ENCODE data around the gene TFG.

TFG gene

DNA sequence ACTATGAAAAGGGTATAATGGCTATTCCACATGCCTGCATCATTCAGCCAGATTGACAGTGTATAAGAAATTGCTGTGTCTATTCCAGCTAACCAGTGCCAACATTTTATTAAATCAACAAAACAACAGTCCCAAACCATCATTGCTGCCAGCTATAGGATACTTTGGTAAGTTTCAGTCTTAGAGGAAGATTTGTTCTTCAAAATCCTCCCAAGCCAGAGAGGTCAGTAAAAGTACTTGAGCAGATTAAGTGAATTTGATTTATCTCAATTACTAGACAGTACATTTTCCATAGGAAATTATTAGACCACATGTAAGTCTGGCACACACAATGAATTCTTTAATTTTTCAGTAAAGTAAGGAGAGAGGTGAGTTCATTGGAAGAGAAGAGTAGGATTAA lies 50.7 kb downstream of the TFG start:
- H3K4me3 ChIP-seq (ENCODE audit: control insufficient read depth, low read depth, low read length), result no peak overlapping the region
- DNase-seq (ENCODE audit: low read depth), result no peak
- TF ChIP-seq, protein P1, sequence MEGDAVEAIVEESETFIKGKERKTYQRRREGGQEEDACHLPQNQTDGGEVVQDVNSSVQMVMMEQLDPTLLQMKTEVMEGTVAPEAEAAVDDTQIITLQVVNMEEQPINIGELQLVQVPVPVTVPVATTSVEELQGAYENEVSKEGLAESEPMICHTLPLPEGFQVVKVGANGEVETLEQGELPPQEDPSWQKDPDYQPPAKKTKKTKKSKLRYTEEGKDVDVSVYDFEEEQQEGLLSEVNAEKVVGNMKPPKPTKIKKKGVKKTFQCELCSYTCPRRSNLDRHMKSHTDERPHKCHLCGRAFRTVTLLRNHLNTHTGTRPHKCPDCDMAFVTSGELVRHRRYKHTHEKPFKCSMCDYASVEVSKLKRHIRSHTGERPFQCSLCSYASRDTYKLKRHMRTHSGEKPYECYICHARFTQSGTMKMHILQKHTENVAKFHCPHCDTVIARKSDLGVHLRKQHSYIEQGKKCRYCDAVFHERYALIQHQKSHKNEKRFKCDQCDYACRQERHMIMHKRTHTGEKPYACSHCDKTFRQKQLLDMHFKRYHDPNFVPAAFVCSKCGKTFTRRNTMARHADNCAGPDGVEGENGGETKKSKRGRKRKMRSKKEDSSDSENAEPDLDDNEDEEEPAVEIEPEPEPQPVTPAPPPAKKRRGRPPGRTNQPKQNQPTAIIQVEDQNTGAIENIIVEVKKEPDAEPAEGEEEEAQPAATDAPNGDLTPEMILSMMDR (conservative IDR thresholded peaks at IDR 0.05; ENCODE audit: control insufficient read depth, insufficient read depth, low read depth, low read length), result no peak

DNA sequence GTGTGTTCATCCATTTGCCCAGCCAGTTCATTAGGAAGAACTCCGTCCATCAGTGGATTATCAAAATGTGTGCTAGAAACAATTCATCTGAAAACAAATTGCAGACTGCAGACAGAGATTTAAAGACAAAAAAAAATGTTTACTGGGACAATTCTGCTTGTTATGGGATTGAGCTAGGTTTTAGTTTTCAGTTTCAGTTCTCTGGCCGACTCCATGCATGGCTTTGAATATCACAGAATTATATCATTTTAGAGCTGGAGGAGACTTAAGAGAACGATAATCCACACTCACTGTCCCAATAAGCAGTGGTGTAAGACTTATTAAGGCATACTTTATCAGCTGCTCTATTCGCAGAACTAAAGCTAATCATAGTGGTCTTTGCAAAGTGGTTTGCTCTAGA lies 51.1 kb downstream of the TFG start:
- TF ChIP-seq, protein P1 (conservative IDR thresholded peaks at IDR 0.05; ENCODE audit: control insufficient read depth, insufficient read depth, low read depth, low read length), result no peak
- no peak overlapping the region for H3K4me3 ChIP-seq (ENCODE audit: control insufficient read depth, low read depth, low read length)
- no peak for DNase-seq (ENCODE audit: low read depth)

DNA sequence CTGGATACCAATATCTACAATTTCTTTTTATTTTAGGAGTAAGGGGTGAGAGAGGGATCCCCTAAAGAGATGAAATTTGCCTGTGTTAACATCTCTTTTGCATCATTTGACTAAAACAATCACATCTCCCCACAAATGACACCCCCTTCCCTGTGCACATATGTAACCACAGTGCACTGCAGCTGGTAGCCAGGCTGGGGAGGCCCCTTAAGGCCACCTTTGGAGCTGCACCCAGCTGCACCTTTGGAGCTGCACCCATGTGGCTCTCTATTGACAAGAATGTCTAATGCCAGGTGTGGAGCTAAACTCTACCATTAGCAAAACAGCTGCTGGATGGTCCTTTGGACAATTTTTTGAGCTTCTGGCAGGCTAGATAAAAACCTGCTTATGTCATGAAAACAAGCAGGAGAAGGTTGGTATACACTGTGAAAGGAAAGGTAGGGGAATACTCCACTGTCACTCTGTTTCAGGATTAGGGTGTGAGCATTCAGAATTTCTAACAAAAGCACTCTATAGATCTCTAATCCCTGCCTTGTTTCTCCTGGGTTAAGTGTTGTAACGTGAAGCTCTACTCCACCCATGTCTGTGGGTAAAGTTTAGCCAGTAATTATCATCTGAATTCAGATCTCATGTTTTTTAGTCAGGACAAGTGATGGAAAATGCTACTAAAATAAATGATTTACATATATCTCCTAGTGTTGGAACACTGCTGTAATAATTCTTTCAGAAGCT lies 52.1 kb downstream of the TFG start:
- DNase-seq (ENCODE audit: low read depth), result no peak
- TF ChIP-seq, protein P1 (conservative IDR thresholded peaks at IDR 0.05; ENCODE audit: control insufficient read depth, insufficient read depth, low read depth, low read length), result peak; percentile 27
- H3K4me3 ChIP-seq (ENCODE audit: control insufficient read depth, low read depth, low read length), result no peak overlapping the region

DNA sequence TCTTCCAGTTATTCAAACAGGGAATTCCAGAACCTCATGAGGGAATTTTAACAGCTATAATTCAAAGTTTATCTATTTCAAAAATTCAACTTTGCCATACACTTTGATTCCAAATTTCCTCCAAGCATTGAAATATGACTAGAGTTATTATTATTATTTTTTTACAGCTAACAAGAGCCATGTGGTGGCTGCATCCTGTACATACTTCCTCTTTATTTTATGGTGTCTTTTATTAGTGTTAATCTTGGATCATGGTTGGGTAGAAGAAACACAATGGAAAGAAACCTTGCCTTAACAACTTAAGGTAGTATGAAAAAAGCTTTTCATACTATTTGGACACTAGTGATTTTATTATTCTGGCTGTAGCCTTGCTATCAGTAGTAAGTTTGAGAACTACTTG lies 52.7 kb downstream of the TFG start:
- H3K4me3 ChIP-seq (ENCODE audit: control insufficient read depth, low read depth, low read length), result no peak overlapping the region
- TF ChIP-seq, protein P1 (conservative IDR thresholded peaks at IDR 0.05; ENCODE audit: control insufficient read depth, insufficient read depth, low read depth, low read length), result no peak
- DNase-seq (ENCODE audit: low read depth), result no peak

DNA sequence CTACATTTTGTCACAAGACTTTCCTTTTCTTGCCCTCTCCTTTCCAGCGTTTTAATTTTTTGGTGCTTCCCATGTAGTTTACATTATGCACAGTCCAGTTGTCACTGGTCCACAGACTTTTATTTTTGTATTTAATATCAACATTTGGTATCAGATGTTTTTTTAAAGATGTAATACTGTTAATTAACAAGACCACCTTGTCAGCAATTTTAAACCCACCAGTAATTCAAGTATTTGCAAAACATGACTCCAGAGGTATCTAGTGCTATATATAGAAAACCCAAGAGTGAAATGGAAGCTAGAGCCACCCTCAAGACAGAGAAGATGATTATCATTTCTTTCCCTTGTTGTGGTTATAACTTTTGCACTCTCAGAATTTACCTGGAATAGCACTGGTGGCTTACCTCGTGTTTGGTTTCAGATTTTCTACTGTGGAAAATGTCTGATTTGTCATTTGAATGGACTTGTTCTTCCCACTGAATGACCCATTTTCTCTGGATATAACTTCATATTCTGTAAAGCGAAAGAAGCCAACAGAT lies 56.2 kb downstream of the TFG start:
- H3K4me3 ChIP-seq (ENCODE audit: control insufficient read depth, low read depth, low read length), result no peak overlapping the region
- no peak for DNase-seq (ENCODE audit: low read depth)
- TF ChIP-seq, protein P1 (conservative IDR thresholded peaks at IDR 0.05; ENCODE audit: control insufficient read depth, insufficient read depth, low read depth, low read length), result no peak

DNA sequence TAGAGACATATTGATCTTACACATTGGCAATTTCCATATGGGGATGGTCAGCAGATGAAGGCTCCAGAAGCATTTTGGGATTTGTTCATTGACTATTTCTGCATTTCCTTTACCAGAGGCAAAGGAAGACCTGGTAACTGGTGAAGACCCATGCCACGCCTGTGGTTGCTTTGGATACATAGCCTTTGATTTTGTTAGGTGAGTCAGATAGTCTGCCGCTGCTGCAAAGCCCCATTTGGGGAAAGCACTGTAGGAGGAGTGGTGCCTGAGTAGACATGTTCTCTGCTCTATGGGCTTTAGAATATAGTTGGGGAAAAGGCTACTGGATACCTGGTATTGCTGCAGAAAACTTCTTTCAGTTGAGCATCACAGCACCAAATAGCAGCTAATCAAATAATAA lies 56.8 kb downstream of the TFG start:
- DNase-seq (ENCODE audit: low read depth), result no peak
- H3K4me3 ChIP-seq (ENCODE audit: control insufficient read depth, low read depth, low read length), result no peak overlapping the region
- TF ChIP-seq, protein P1 (conservative IDR thresholded peaks at IDR 0.05; ENCODE audit: control insufficient read depth, insufficient read depth, low read depth, low read length), result no peak
